ENCODE data around the gene CCDC187. TPM values are rescaled to one million over a fixed set of nuclear protein-coding genes. Genes with fewer than 3 reads are reported as not detected.

The CCDC187 gene
- total and polyA plus RNA-seq, 5 donors: not detected

DNA sequence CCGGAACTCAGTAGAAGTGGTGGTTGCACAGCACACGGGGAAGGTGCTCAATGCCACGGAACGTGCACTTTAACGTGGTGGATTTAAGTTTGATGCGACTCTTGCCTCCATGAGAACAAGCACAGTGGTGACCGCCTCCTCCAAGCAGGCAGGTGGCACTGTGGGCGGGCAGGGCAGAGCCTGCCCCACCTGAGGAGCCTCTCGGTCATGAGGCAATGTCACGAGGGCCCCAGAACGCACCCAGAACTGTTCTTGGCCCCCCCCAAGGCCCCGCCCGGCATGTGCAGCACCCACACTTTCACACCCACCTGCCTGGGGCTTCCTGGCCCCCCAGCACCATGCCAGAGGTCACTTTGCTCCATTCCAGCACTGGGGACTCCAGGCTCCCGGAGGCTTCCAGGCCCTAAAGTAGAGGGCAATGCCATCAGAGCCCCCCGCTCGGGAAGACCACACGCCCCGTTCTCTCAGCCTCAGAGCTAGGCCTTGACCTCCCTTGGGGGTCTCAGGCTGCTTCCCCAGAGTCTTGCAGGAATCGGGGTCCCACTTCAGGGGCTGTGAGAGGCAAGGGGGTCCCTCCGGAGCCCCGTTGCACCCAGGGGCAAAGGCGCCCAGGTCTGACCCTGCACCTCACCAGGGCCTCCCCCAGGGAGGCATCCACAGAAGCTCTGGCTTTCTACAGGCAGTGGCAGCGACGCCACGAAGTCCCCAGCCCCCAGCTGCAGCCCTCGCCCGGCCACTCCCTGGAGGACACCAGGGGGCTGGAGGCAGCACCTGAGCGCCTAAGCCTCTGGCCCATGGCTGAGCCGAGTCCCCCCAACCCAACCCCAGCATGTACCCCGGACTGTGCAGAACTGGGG, 14.0 kb downstream of the CCDC187 start:
- intact Hi-C loops (cut with DNase I): loop anchor here in 2 of 4 donors (10.0 kb wide), 2 partner anchors 115 to 325 kb away; partner anchors contain the start of gene UBAC1 (in 1 of the 2)
- WGBS: 89% methylated on average over 30 of the region's 30 CpGs
- Histone ChIP-seq H3K9me3 (ENCODE audit: control insufficient read depth, low read length) (no peaks in the 10 kb centered on the region), H3K27ac (ENCODE audit: low read length) (no peak overlapping the region), H3K27me3 (ENCODE audit: control insufficient read depth, insufficient read depth) (no peaks in the 10 kb centered on the region), H3K4me1 (ENCODE audit: control insufficient read depth, insufficient read depth, low read length) (no peaks in the 10 kb centered on the region), H3K4me3 (ENCODE audit: low read length) (no peak overlapping the region)
- DNase-seq (peak in 2 of 3 donors; percentile 31 to 37), ATAC-seq (no peak)

DNA sequence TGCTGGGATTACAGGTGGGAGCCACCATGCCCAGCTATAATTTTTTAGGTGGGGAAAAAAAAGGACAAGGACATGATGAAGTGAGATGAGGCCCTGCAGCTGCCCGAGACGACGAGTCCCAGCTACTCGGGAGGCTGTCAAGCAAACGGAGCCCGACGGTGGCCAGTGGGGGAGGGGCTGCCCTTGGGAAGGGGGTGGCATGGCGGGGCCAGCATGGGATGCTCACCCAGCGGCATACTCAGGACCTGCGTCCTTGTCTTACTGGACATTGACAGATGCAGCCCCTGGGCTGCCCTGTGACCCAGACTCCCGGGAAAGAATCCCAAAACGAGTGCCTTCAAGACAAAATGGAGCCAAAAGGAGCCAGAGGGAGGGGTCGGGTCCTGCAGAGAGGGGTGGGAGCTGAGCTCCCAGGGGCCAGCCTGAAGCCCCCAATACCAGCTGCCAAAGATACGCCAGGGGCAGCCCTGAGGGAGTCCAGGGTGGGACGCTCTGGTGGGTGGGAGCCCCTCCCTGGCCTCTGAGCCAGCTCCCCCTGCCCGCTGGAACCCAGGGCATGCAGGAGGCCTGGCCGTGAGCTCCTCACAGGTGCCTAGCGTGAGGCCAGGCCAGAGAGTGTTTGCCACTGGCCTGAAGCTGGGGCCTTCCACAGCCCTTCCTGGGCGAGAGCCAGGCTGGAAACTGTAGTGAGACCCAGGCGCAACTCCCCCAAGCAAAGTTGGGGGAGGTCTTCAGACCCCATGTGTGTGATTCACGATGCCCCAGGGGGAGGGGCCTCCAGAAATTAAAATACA, 15.7 kb downstream of the CCDC187 start:
- Histone ChIP-seq H3K27ac (ENCODE audit: low read length) (no peak overlapping the region), H3K4me1 (ENCODE audit: control insufficient read depth, insufficient read depth, low read length) (no peaks in the 10 kb centered on the region), H3K4me3 (ENCODE audit: low read length) (no peak overlapping the region), H3K9me3 (ENCODE audit: control insufficient read depth, low read length) (no peaks in the 10 kb centered on the region), H3K27me3 (ENCODE audit: control insufficient read depth, insufficient read depth) (no peaks in the 10 kb centered on the region)
- DNase-seq: peak in 2 of 3 donors; percentile 33 to 40
- ATAC-seq: no peak
- intact Hi-C loops (cut with DNase I): loop anchor here in 2 of 4 donors (10.0 kb wide), 2 partner anchors 113 to 323 kb away; partner anchors contain the start of gene UBAC1 (in 1 of the 2)
- 43% methylated on average over 21 of the region's 21 CpGs for WGBS

DNA sequence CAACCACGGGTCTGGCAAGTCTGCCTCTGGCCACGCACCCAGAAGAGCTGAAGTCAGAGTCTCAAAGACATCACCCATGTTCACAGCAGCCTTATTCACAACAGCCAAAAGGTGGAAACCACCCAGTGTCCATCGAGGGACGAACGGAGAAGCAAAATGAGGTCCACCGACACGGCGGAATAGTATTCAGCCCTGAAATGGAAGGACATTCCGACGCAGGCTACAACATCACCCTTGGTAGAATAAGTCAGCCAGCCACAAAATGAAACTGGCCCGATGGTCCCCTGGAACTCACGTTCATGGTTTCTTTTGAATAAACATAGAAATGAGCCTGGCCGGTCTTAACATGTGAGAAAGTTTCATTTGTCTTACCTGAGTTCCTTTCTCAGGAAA, 16.9 kb downstream of the CCDC187 start:
- intact Hi-C loops (cut with DNase I): loop anchor here in 2 of 4 donors (10.0 kb wide), 2 partner anchors 112 to 322 kb away; partner anchors contain the start of gene UBAC1 (in 1 of the 2)
- Histone ChIP-seq H3K4me3 (ENCODE audit: low read length) (no peak overlapping the region), H3K4me1 (ENCODE audit: control insufficient read depth, insufficient read depth, low read length) (no peaks in the 10 kb centered on the region), H3K27me3 (ENCODE audit: control insufficient read depth, insufficient read depth) (no peaks in the 10 kb centered on the region), H3K9me3 (ENCODE audit: control insufficient read depth, low read length) (no peaks in the 10 kb centered on the region), H3K27ac (ENCODE audit: low read length) (no peak overlapping the region)
- no peak for DNase-seq
- 91% methylated on average over 13 of the region's 13 CpGs for WGBS
- no peak for ATAC-seq

DNA sequence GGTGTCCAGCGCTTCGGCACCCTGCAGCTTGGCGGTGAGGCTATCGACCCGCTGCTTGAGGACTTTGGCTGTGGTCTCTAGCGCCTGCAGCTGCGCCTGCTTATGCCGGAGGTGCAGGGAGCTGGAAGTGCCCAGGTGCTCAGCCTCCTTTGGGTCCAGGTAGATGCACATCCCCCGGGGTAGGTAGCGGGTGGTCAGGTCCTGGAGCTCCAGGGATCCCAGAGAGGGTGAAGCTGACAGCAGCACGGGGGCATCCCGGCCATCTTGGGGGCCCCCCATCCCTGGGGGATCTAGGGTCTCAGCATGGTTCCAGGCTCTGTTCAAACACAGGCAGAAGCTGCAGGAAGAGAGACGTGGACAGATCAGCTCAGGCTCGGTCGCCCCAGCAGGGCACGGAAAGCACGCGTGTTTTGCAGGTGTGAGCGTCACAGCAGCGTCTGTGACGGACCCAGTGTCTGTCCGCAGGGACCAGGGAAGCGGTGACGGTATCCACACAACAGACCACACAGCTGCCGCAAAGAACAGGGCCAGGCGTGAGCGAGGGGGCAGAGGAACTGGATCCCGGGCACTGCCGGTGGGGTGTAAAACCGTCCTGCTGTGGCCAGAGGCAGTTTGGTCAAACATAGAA, 17.4 kb downstream of the CCDC187 start:
- 84% methylated on average over 30 of the region's 30 CpGs for WGBS
- ATAC-seq (no peak), DNase-seq (peak in 2 of 3 donors; percentile 28 to 53)
- H3K4me1 ChIP-seq (ENCODE audit: control insufficient read depth, insufficient read depth, low read length): no peaks in the 10 kb centered on the region
- no peak overlapping the region for H3K27ac ChIP-seq (ENCODE audit: low read length)
- H3K4me3 ChIP-seq (ENCODE audit: low read length): no peak overlapping the region
- H3K9me3 ChIP-seq (ENCODE audit: control insufficient read depth, low read length): no peaks in the 10 kb centered on the region
- no peaks in the 10 kb centered on the region for H3K27me3 ChIP-seq (ENCODE audit: control insufficient read depth, insufficient read depth)
- intact Hi-C loops (cut with DNase I): loop anchor here in 2 of 4 donors (10.0 kb wide), 2 partner anchors 112 to 322 kb away; partner anchors contain the start of gene UBAC1 (in 1 of the 2)

DNA sequence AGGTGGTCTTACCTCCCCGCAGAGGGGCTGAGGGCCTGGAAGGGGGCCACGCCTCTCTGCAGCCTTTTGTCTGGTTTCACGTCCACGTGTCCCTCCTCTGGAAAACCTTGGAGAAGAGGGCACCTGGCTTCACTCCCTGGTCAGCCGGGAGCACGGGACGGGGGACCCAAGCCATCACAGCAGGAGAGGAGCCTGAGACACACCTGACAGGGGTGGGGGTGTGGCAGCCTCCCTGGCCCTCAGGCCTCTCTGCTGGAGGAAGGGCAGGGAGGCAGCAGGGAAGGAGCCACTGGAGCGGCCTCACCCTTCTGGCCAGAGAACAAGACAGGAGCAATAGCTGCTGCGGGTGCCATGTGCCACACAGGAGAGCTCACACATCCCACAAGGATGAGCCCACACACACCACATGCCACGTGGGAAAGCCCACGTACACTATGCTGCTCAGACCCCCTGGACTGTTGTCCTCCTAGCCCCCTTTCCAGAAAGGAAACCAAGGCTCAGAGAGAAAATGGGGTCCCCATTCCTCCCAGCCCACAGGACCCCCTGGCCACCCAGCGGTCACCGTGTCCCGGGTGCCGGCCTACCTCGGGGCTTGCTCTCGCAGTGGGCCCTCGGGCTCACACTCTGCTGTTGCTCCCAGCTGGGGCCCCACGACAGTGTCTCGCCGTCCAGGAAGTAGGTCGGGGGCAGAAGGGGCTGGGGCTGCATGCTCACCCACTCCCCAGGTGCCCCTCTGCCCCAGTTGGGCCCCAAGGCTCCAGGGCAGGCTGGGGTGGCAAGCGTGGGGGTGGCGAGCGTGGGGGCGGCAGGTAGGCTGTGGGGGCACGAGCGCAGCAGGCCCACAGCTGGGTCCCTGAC, 18.2 kb downstream of the CCDC187 start:
- no peak for ATAC-seq

DNA sequence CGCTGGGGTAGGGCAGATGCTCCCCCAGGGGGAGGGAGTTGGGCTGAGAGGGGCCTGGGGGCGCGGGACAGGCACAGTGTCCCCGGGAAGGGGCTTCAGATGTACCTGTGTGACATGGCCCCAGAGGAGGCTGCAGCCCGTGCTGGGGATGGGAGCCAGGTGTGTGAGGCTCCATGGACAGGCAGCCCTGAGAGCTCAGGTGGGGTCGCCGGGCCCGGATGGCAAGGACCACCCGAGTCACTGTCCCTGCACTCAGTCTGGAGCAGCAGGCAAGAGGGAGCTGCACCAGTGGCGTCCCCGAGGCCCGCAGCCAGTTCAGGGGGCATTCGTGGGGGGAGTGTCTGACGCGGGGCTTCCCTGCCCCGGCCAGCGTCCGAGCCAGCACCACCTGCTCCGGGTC, 18.9 kb downstream of the CCDC187 start:
- no peaks in the 10 kb centered on the region for H3K4me1 ChIP-seq (ENCODE audit: control insufficient read depth, insufficient read depth, low read length)
- no peak overlapping the region for H3K4me3 ChIP-seq (ENCODE audit: low read length)
- WGBS: 84% methylated on average over 19 of the region's 19 CpGs
- intact Hi-C loops (cut with DNase I): loop anchor here in 2 of 4 donors (5.0 to 10.0 kb wide), 3 partner anchors 110 to 320 kb away; partner anchors contain the start of gene UBAC1 (in 1 of the 2)
- ATAC-seq: no peak
- no peak overlapping the region for H3K27ac ChIP-seq (ENCODE audit: low read length)
- DNase-seq: peak in 2 of 3 donors; percentile 44 to 62
- H3K9me3 ChIP-seq (ENCODE audit: control insufficient read depth, low read length): no peaks in the 10 kb centered on the region
- H3K27me3 ChIP-seq (ENCODE audit: control insufficient read depth, insufficient read depth): no peaks in the 10 kb centered on the region

More for the DNA sequence above, 18.2 kb downstream of the CCDC187 start:
- Histone ChIP-seq H3K4me1 (ENCODE audit: control insufficient read depth, insufficient read depth, low read length) (no peaks in the 10 kb centered on the region), H3K9me3 (ENCODE audit: control insufficient read depth, low read length) (no peaks in the 10 kb centered on the region), H3K27ac (ENCODE audit: low read length) (no peak overlapping the region), H3K27me3 (ENCODE audit: control insufficient read depth, insufficient read depth) (no peaks in the 10 kb centered on the region), H3K4me3 (ENCODE audit: low read length) (no peak overlapping the region)
- intact Hi-C loops (cut with DNase I): loop anchor here in 2 of 4 donors (10.0 kb wide), 2 partner anchors 111 to 321 kb away; partner anchors contain the start of gene UBAC1 (in 1 of the 2)
- peak in 2 of 3 donors; percentile 34 to 35 for DNase-seq
- 75% methylated on average over 28 of the region's 28 CpGs for WGBS

DNA sequence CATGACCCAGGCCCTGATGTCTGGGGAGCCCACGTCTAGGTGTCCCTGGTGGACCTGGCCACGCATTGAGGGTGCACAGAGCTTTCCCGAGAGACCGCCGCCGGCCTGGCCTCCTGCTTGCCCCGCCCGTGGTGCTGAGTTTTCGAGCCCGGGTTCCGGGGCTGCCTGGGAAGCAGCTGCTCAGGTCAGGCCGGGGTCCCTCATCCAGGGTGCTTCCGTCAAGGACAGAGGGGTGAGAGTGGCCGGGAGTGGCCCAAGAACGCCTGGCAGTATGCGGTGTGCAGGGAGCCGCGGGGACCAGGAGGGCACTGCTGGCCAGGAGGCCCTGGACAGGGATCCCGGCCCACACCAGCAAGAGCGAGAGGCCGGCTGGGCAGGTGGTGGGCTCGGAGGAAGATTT, 19.6 kb downstream of the CCDC187 start:
- ATAC-seq (no peak), DNase-seq (peak; percentile 8 to 64 (median 35))
- Histone ChIP-seq H3K27ac (ENCODE audit: low read length) (no peak overlapping the region), H3K27me3 (ENCODE audit: control insufficient read depth, insufficient read depth) (no peaks in the 10 kb centered on the region), H3K4me1 (ENCODE audit: control insufficient read depth, insufficient read depth, low read length) (no peaks in the 10 kb centered on the region), H3K4me3 (ENCODE audit: low read length) (no peak overlapping the region), H3K9me3 (ENCODE audit: control insufficient read depth, low read length) (no peaks in the 10 kb centered on the region)
- WGBS: 66% methylated on average over 22 of the region's 22 CpGs
- intact Hi-C loops (cut with DNase I): loop anchor here in 2 of 4 donors (5.0 to 10.0 kb wide), 3 partner anchors 110 to 320 kb away; partner anchors contain the start of gene UBAC1 (in 1 of the 2)

DNA sequence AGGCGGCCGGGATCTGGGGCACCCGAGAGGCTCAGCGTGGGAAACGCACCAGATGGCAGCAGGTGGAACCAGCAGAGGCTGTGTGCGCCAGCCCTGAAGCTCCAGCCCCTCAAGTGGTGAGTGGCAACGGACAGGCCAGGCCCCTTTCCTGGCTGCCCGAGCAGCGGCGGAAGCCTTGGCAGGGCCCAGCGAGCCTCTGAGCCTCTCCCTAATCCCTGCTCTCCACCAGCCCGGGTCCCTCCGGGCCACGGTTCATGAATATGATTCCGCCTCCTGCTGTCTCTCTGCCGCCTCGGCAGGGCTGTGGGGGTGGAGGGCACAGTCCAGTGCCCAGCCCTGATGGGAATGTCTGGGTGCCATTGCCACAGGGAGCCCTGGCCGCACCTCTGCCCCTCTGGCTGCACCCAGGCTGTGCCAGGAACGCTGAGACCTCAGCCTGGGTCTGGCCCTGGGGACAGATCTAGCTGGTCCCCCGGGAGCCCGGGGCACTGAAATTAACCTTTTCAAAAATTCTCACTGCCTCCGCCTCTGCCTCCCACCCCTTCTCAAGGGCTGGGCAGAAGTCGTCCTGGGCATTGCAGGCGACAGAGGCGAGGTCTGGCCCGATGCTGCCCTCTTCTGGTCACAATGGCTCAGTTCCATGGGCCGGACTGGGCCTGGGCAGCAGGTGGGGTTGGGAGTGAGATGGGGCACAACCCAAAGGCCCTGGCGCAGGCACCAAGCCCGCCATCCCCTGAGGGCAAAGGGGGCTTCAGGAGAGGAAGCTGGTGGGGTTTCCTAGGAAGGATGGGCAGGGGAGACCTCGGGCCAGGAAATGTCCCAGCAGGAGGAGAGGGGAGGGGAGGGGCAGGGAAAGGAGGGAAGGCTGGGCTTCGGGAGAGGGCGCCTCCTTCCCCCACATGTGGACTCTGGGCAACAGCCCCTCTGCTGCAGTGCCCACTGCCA, 20.3 kb downstream of the CCDC187 start:
- DNase-seq (peak; percentile 77 to 90 (median 88)), ATAC-seq (peak; percentile 93 to 94)
- no peaks in the 10 kb centered on the region for H3K4me1 ChIP-seq (ENCODE audit: control insufficient read depth, insufficient read depth, low read length)
- H3K9me3 ChIP-seq (ENCODE audit: control insufficient read depth, low read length): no peaks in the 10 kb centered on the region
- 12% methylated on average over 31 of the region's 32 CpGs for WGBS
- no peak overlapping the region for H3K4me3 ChIP-seq (ENCODE audit: low read length)
- intact Hi-C loops (cut with DNase I): loop anchor here in 2 of 4 donors (5.0 to 10.0 kb wide), 3 partner anchors 109 to 319 kb away; partner anchors contain the start of gene UBAC1 (in 1 of the 2)
- no peak overlapping the region for H3K27ac ChIP-seq (ENCODE audit: low read length)
- no peaks in the 10 kb centered on the region for H3K27me3 ChIP-seq (ENCODE audit: control insufficient read depth, insufficient read depth)
